ENCODE results near the gene CMA1.
"Not testable (repeated sequence)": the region's sequence is repeated elsewhere in the genome, so short reads cannot be mapped to it uniquely, and the experiment has no call there.

CMA1 gene

DNA sequence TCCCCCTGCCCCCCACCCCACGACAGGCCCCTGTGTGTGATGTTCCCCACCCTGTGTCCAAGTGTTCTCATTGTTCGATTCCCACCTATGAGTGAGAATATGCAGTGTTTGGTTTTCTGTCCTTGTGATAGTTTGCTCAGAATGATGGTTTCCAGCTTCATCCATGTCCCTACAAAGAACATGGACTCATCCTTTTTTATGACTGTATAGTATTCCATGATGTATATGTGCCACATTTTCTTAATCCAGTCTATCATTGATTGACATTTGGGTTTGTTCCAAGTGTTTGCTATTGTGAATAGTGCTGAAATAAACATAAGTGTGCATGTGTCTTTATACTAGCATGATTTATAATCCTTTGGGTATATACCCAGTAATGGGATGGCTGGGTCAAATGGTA, 37.6 kb downstream of the CMA1 start:
- not testable (repeated sequence) for DNase-seq (ENCODE audit: low read depth in 2 of 2, low spot score in 1 of 2)

DNA sequence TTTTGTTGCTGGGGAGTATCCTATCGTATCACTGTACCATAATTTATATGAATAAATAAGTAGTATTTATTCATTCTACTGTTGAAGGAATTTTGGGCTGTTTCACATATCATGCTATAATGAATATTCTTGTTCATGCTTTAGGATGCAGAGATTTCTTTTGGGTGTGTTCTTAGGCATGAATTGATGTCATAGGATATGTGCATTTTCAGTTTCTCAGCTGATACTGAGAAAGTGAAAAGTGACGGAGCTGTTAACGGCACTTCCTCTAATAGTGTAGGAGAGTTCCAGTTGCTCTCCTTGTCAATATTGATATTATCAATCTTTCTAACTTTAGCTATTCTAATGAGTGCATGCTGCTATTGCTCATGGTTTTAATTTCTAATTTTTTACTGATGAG, 42.3 kb downstream of the CMA1 start:
- no peak for DNase-seq (ENCODE audit: low read depth in 2 of 2, low spot score in 1 of 2)

GRCh38 chr14:24465368-24465767, 42.7 kb downstream of the CMA1 start:
- DNase-seq (ENCODE audit: low read depth in 2 of 2, low spot score in 1 of 2): no peak

DNA sequence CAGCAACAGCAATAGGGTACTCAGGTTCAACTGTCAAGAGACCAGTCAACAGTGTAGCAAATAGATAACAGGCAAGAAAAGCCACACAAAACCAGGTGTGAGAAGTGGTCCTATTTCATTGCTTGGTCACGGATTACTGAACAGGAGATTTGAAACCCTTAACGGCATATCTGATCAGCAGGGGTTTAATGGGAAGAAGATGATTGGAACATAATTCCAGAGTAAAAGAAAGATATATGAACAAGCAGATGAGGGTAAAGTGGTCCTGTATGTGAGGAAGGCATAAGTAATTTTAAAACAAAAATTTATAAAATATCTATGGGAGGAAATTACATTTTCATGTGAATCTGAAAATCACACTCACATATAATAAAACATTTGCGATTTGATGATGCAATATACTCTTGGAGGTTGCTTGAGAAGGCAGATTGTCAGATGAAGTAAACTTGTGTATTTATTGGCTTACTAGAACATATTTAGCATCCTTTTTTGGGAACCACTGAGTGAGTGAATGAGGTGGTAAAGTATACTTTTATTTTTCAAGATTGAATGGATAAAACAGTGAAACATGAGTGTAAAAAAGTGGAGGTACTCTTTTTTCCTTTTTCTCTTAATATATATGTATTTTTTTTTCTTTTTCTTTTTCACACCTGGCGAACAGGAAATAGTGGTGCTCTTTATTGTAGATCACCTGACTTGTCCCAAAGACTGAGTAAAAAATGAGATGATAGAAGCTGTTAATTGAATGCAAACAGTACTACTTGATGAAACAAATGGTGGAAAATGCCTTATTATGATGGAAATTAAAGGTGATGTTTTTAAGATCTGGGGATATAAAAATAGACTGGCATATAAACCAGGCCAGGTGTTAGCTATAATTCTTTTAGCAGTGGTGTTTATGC, 43.9 kb downstream of the CMA1 start:
- DNase-seq (ENCODE audit: low read depth in 2 of 2, low spot score in 1 of 2): no peak

- DNase-seq (ENCODE audit: low read depth in 2 of 2, low spot score in 1 of 2): no peak
Observed at GRCh38 chr14:24463017-24463883, 44.8 kb downstream of the CMA1 start.

DNA sequence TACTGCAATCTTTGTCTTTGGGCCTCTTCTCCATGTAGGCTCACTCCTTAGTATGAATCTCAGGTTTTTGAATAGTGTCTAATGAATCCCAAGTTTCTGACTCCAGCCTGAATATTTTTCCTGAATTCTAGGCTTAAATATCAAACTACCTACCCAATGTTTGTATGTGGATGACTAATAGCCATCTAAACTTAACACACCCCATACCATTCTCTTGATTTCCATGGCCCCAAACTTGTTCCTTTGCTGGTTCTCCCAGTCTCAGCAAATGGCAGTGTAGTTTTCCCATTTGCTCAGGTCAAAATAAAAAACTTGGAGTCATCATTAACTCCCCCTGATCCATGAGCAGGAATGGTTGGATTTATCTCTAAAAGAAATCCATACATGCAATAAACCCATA, 46.7 kb downstream of the CMA1 start:
- DNase-seq (ENCODE audit: low read depth in 2 of 2, low spot score in 1 of 2): no peak

GRCh38 chr14:24459331-24459730, 48.7 kb downstream of the CMA1 start:
- no peak for DNase-seq (ENCODE audit: low read depth in 2 of 2, low spot score in 1 of 2)

DNA sequence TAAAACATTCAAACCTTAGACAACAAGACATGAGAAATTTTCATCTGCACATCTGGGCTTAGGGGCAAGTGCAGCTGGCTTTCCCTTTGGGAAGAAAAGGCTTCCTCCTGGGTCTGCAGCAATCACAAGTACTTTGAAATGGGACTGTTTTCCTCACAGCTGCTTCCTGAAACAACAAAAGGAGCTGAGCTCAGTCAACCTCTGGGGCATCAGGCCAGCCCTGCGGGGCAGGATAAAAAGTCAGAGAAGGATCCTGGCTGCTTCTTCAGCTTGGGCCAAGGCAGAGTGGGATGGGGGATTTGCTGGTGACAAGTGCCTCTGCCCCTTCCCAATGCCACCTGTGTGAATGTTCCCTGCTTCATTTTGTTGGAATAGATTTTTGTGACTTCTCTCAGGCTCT, 49.3 kb downstream of the CMA1 start:
- no peak for DNase-seq (ENCODE audit: low read depth in 2 of 2, low spot score in 1 of 2)

DNA sequence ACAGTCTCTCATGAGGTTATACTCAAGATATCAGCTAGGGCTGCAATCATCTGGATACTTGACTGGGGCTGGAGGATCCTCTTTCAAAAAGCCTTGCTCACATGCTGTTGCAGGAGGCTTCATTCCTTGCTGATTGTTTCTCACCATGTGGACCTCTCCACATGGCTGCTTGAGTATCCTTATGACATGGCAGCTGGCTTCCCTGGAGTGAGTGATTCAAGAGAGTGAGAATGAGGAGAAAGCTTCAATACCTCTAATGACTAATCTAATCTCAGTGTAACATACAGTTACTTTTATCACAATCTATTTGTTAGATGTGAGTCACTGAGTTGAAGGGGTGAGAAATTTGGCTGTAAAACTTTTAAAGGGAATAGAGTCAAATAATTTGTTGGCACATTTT, 51.1 kb downstream of the CMA1 start:
- DNase-seq (ENCODE audit: low read depth in 2 of 2, low spot score in 1 of 2): no peak
